Measurements from ENCODE around the gene MFAP3. TPM values are rescaled to one million over a fixed set of nuclear protein-coding genes. Genes with fewer than 3 reads are reported as not detected.

The MFAP3 gene
- polyA plus RNA-seq, 1 donor (not counting 4 experiments of a cell fraction or from before 2014, with no cell fraction given), result 43.4 TPM

- Histone ChIP-seq H3K27ac (ENCODE audit: control insufficient read depth, insufficient read depth, low read length) (no peak overlapping the region), H2AFZ (ENCODE audit: control insufficient read depth, low read length) (no peak overlapping the region), H3K4me2 (ENCODE audit: control insufficient read depth, extremely low read depth, insufficient read depth, low read depth, low read length) (no peak overlapping the region), H3K36me3 (ENCODE audit: control insufficient read depth in 2 of 2, extremely low read depth in 1 of 2, insufficient read depth in 2 of 2, low read length in 2 of 2) (peaks cover 3 to 6% of the 10 kb centered on the region in 2 experiments), H3K9me3 (ENCODE audit: control insufficient read depth, low read depth, low read length) (no peaks in the 10 kb centered on the region), H3K79me2 (ENCODE audit: control insufficient read depth, insufficient read depth, low read length) (peaks cover 2% of the 10 kb centered on the region), H3K27me3 (ENCODE audit: control insufficient read depth, extremely low read depth, insufficient read depth, low read length) (no peaks in the 10 kb centered on the region), H3K9me1 (ENCODE audit: control insufficient read depth, extremely low read depth, insufficient read depth, low read length) (no peaks in the 10 kb centered on the region), H3K9ac (ENCODE audit: control insufficient read depth, extremely low read depth, insufficient read depth, low read length) (no peak overlapping the region), H3K4me3 (ENCODE audit: control insufficient read depth in 2 of 3, extremely low read depth in 1 of 3, insufficient read depth in 2 of 3, low read depth in 1 of 3, low read length in 3 of 3) (no peak overlapping the region), H4K20me1 (ENCODE audit: control insufficient read depth, extremely low read depth, insufficient read depth, low read length) (no peaks in the 10 kb centered on the region), H3K4me1 (ENCODE audit: control insufficient read depth, extremely low read depth, insufficient read depth, low read length) (no peaks in the 10 kb centered on the region)
- no peak for FAIRE-seq
- no peak for DNase-seq (ENCODE audit: low read depth, low spot score)
- no peak for TF ChIP-seq EZH2 (IDR thresholded peaks at IDR 0.05; ENCODE audit: low read length)
- TF ChIP-seq, protein P1, sequence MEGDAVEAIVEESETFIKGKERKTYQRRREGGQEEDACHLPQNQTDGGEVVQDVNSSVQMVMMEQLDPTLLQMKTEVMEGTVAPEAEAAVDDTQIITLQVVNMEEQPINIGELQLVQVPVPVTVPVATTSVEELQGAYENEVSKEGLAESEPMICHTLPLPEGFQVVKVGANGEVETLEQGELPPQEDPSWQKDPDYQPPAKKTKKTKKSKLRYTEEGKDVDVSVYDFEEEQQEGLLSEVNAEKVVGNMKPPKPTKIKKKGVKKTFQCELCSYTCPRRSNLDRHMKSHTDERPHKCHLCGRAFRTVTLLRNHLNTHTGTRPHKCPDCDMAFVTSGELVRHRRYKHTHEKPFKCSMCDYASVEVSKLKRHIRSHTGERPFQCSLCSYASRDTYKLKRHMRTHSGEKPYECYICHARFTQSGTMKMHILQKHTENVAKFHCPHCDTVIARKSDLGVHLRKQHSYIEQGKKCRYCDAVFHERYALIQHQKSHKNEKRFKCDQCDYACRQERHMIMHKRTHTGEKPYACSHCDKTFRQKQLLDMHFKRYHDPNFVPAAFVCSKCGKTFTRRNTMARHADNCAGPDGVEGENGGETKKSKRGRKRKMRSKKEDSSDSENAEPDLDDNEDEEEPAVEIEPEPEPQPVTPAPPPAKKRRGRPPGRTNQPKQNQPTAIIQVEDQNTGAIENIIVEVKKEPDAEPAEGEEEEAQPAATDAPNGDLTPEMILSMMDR (optimal IDR thresholded peaks at IDR 0.05 in 1 of 3, IDR thresholded peaks at IDR 0.05 in 1 of 3, conservative IDR thresholded peaks at IDR 0.05 in 1 of 3; ENCODE audit: extremely low read depth in 1 of 3, insufficient read depth in 2 of 3, low read length in 3 of 3), result no peak
- dilution Hi-C loops (cut with MboI; ENCODE audit: extremely low pct_ligation_motif_present, low sequenced_read_pairs), result no loop called here
Measured at GRCh38 chr5:154031937-154032489, 6.8 kb upstream of the MFAP3 start.

DNA sequence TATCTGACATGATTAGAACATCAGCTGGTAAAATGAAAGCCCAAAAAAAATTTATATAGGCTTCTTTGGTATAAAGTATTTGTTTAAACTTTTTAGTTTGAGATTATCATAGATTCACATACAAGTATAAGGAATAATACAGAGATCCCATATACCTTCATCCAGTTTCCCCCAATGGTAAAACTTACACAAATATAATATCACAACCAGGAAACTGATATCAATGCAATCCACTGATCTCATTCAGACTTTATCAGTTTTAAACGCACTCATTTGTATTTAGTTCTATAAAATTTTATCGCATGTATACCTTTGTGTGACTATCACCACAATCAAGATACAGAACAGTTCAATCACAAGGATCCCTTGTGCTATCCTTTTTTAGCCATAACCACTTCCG lies 3.8 kb upstream of the MFAP3 start:
- peaks cover 16% of the 10 kb centered on the region for H3K79me2 ChIP-seq (ENCODE audit: control insufficient read depth, insufficient read depth, low read length)
- no peak for FAIRE-seq
- dilution Hi-C loops (cut with MboI; ENCODE audit: extremely low pct_ligation_motif_present, low sequenced_read_pairs), result no loop called here

More for the DNA sequence above, 3.8 kb upstream of the MFAP3 start:
- Histone ChIP-seq H3K27me3 (ENCODE audit: control insufficient read depth, extremely low read depth, insufficient read depth, low read length) (no peaks in the 10 kb centered on the region), H4K20me1 (ENCODE audit: control insufficient read depth, extremely low read depth, insufficient read depth, low read length) (no peaks in the 10 kb centered on the region), H3K4me1 (ENCODE audit: control insufficient read depth, extremely low read depth, insufficient read depth, low read length) (peaks cover 3% of the 10 kb centered on the region), H3K9me1 (ENCODE audit: control insufficient read depth, extremely low read depth, insufficient read depth, low read length) (no peaks in the 10 kb centered on the region), H3K36me3 (ENCODE audit: control insufficient read depth in 2 of 2, extremely low read depth in 1 of 2, insufficient read depth in 2 of 2, low read length in 2 of 2) (peaks cover 0 to 2% of the 10 kb centered on the region in 2 experiments), H3K4me2 (ENCODE audit: control insufficient read depth, extremely low read depth, insufficient read depth, low read depth, low read length) (no peak overlapping the region), H2AFZ (ENCODE audit: control insufficient read depth, low read length) (no peak overlapping the region), H3K27ac (ENCODE audit: control insufficient read depth, insufficient read depth, low read length) (no peak overlapping the region), H3K9ac (ENCODE audit: control insufficient read depth, extremely low read depth, insufficient read depth, low read length) (no peak overlapping the region), H3K4me3 (ENCODE audit: control insufficient read depth in 2 of 3, extremely low read depth in 1 of 3, insufficient read depth in 2 of 3, low read depth in 1 of 3, low read length in 3 of 3) (no peak overlapping the region), H3K9me3 (ENCODE audit: control insufficient read depth, low read depth, low read length) (no peaks in the 10 kb centered on the region)
- DNase-seq (ENCODE audit: low read depth, low spot score), result no peak
- TF ChIP-seq EZH2 (IDR thresholded peaks at IDR 0.05; ENCODE audit: low read length), result no peak
- TF ChIP-seq, protein P1 (optimal IDR thresholded peaks at IDR 0.05 in 1 of 3, IDR thresholded peaks at IDR 0.05 in 1 of 3, conservative IDR thresholded peaks at IDR 0.05 in 1 of 3; ENCODE audit: extremely low read depth in 1 of 3, insufficient read depth in 2 of 3, low read length in 3 of 3), result no peak
